Measurements from ENCODE around the gene LAIR1.

Gene LAIR1

DNA sequence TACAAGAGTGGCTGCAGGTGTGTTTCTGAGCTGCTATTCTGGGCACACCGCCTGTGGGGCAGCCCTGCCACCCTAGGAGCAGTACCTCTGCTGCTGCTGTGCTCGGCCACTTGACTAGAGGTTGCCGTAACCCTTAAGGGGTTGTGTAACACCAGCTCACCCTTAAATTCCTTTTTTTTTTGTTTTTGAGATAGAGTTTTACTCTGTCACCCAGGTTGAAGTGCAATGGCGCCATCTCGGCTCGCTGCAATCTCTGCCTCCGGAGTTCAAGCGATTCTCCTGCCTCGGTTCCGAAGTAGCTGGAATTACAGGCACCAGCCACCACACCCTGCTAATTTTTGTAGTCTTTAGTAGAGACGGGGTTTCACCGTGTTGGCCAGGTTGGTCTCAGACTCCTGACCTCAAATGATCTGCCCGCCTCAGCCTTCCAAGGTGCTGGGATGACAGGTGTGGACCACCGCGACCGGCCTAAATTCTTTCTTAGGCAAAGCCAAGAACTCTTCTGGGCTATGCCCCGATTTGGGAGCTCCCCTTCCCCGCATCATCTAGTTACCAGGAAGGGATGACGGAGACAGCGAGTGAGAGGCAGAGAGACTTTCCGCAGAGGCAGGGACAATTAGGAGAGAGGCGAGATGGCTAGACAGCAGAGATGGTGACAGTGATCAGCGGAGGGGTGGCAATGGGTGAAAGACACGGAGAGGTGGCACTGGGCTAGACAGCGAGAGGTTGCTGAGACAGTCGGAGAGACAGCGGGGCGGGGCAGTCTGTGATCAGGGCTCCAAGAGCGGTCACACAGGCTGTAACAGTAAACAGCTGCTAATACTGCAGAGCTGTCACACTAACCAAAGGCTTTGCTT lies 47.4 kb downstream of the LAIR1 start:
- DNase-seq (ENCODE audit: low read depth), result no peak

DNA sequence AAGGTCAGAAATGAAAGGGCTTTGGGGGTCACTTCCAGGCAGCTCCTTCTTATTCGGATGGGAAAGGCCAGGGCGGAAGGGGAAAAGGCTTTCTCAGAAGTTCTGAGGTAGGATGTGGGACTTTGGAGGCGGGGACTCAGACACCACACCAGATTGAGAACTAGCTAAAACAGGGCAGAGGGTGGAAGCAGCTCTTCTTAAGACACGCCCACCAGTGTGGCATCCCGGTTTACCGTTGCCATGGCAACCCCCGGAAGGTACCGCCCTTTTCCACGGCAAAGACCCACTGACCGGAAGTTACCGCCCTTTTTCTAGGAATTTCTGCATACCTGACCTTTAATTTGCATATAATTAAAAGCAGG lies 48.0 kb downstream of the LAIR1 start:
- DNase-seq (ENCODE audit: low read depth), result no peak

DNA sequence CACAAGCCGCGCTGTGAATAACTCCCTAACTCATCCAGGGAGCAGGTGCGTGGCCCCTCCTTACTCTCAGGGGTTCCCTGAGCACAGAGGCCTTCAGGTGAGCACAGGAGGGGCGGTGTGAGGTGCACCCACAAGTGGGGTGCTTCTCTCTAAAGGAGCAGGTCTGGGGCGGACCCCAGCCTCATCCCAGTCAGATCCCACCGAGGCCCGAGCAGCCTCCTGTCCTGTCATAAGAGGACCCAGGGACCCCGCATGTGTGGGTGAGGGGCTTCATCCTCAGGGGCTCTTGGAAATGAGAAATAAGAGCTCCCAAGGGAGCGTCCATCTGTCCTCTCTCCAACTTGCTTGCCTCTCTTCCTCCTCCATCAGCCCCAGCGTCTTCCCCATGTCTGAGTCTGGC lies 48.8 kb downstream of the LAIR1 start:
- DNase-seq (ENCODE audit: low read depth), result no peak

DNA sequence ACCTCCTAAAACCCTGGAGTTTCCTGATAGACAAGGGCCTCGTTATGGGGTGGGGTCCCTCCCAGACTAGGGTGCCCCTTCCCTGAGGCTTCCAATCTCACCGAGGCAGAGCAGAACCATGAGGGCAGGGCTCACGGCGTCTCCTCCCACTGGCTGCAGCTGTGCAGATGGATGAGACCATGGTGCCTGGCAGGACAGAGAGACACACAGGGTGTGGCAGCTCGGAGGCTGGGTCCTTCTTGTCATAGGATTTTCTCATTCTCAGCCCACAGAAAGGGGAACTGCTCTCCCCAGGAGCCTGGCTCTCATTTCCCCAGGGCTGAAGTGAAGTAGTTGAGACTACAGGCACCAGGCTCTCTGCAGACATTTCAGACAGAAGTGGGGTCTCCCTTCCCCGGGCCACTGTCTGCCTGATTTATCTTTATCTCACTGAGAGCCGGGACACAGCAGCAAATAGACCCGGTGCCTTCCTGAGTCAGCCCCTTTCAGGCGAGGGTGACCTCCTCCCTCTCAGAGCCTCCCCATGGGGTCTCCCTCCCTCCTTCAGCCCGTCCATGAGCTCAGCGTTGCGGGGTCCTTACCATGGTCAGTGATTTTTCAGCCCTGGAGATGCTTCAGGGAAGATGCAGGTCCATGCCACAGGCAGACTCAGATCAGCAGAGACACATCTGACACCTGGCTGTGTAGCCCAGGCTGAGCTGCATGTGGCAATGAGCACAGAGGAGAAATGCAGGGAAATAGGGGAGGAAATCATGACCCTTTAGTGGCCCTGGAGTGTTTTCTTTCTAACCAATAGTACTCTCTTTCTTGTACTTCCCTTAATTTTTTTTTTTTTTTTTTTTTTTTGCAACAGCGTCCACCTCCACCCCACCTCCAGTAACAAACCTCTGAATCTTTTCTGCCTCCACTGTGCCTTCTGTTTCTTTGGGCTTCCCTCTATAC lies 52.0 kb downstream of the LAIR1 start, which contains the start of gene LILRA5:
Gene LILRA5 (minus strand): TSS at position 731 of the 942 bp plus-strand sequence. CDS start 147 bp downstream, at position 584.
- DNase-seq (ENCODE audit: low read depth), result no peak

DNA sequence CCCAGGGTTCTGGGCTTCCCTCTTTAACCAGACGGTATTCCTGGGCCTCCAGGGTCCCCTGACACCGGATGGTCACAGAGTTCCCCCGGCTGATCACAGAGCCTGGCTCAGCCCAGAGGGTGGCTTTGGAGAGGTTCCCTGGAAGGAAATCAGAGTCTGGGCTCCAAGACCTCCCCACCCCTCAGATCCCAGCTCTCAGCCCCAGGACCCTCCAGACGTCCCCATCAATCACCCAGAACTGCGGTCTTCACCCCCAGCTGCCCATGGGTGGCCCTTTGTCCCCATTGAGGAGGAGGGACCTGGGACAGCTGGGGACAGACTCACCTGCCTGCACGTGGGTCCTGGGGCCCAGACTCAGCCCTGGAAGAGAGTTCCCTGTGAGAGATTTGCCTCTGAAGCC lies 52.7 kb downstream of the LAIR1 start:
- DNase-seq (ENCODE audit: low read depth), result no peak

DNA sequence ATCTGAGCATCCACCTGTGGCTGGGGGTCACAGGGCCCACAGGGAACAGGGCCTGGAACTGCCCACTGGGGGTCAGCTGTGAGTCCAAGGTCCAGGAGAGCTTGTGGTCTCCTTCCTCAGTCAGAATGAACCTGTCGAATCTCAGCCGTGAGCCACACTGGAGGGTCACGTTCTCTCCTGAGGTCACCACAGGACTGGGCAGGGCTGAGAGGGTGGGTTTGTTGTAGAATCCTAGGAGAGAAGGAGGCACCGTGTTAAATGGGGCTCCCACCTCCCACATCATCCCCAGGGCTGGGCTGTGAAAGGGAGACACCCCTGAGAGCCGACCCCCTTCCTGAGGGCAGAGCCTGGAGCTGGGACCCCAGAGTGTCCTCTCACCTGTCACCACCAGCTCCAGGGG lies 53.2 kb downstream of the LAIR1 start:
- DNase-seq (ENCODE audit: low read depth), result no peak

DNA sequence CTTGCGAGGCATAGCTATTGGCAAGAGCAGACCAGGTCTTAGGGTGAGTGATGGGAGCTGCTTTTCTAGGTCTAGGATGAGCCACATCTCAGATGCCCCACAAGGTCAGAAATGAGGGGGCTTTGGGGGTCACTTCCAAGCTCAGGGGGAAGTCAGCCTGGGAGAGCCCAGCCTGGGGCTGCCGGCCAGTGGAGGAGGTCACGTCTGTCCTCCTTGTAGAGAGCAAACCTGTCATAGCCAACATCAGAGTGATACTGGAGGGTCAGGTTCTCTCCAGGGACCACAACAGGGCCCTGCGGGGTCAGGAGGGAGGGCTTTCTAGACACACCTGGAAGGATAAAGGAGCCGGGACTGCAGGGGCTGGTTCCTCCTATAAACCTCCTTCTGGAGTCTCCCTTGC lies 54.2 kb downstream of the LAIR1 start:
- DNase-seq (ENCODE audit: low read depth), result no peak

DNA sequence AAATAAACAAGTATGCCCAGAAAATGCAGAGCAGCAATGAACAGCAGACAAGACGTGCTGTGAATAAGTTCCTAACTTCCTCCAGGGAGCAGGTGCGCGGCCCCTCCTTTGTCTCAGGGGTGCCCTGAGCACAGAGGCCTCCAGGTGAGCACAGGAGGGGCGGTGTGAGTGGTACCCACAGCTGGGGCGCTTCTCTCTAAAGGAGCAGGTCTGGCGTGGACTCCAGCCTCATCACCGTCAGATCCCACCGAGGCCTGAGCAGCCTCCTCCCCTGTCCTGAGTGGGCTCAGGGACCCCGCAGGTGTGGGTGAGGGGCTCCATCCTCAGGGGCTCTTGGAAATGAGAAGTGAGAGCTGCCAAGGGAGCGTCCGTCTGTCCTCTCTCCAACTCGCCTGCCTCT lies 54.9 kb downstream of the LAIR1 start:
- no peak for DNase-seq (ENCODE audit: low read depth)

DNA sequence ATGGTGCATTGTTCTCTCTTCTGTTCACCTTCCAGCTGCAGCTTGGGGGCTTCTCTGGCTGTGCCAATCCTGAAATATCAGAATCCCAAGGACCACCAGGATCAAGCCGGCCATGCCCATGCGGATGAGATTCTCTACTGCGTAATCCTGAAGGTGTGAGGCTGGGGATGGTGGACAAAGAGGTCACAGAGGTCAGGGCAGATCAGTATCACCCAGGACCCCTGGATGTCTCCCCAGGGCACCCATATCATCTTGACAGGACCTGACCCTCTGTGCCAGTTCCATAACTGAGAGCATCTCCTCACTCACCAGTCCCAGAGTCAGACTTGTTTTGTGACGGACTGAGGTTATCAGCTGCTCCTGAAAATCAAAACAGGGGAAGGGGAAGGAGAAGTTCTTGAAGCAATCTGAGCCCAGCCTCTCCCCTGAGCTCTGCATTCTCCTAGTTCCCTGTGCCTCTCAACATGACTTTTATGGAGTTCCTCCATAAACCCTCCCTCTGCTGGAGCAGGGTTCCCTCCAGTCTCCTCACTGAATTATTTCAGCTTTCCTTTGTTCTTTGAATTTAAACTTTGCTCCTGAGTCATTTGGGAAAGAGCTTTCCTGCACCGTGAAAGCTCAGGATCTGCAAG lies 57.2 kb downstream of the LAIR1 start:
- no peak for DNase-seq (ENCODE audit: low read depth)

DNA sequence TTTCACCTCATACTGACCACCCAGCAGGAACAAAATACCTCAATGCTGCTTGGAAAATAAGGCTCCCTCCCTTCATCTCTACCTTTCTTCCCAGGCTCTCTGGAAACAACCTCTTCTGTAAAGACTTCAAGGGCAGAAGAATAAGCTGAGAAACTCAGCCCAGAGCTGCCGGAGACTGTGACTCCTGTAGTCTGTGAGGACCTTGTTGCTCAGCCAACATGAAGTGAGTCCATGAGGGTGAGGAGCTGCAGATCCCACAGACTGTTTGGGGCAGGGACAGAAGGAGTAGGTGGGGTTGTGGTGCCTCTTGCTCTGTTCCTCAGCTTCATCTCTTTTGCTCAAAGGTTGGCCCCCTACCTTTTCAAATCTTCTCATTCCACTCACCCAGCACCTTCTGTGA lies 59.6 kb downstream of the LAIR1 start:
- DNase-seq (ENCODE audit: low read depth), result no peak

DNA sequence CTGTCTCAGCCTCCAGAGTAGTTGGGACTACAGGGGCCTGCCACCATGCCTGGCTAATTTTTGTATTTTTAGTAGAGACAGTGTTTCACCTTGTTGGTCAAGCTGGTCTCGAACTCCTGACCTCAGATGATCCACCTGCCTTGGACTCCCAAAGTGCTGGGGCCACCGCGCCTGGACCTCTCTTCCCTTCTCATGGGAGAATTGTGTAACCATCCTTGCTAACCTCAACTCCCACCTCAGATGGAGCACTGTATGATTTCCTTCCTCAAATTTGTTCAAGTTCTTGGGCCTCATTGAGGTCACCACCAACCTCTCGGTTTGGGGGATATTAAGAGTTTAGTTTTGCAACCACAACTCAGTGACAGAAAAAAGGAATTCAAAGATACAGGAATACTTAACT lies 62.5 kb downstream of the LAIR1 start:
- no peak for DNase-seq (ENCODE audit: low read depth)
